Left ventricle myocardium inferior (tissue), 1 donor: ENCODE results near the gene PDILT. TPM values are rescaled to one million over a fixed set of nuclear protein-coding genes. Genes with fewer than 3 reads are reported as not detected.

Experiments
- DNase-seq: peaks from one replicate; pipeline ENCODE4 v3.0.0-alpha.2; 2020
- H3K27ac ChIP-seq: fragments of 200-600 bp; replicated peaks from 2 replicates; pipeline ENCODE4 v1.8.0; 2021
- H3K27me3 ChIP-seq: fragments of 200-600 bp; 2 replicates; pipeline ENCODE4 v1.8.0; 2021; ENCODE audit warnings: low read depth
- H3K36me3 ChIP-seq: fragments of 200-600 bp; 2 replicates; pipeline ENCODE4 v1.8.0; 2021
- H3K4me1 ChIP-seq: fragments of 200-600 bp; 2 replicates; pipeline ENCODE4 v1.8.0; 2021
- H3K4me3 ChIP-seq: fragments of 200-600 bp; 2 replicates; pipeline ENCODE4 v1.8.0; 2021; ENCODE audit warnings: mild to moderate bottlenecking, moderate library complexity
- H3K9me3 ChIP-seq: fragments of 200-600 bp; replicated peaks from 2 replicates; pipeline ENCODE4 v1.8.0; 2021
- CTCF ChIP-seq: fragments of 200-600 bp; IDR thresholded peaks from 2 replicates; pipeline ENCODE4 v1.8.0; 2021; ENCODE audit warnings: antibody characterized with exemption, mild to moderate bottlenecking, borderline replicate concordance
- intact Hi-C: fragments of 100-400 bp; cut with micrococcal nuclease; formaldehyde crosslinking; loops from one replicate; pipeline ENCODE4 v1.11.0; 2022
- total RNA-seq: library from RNA; stranded (reverse); fragmentation: NEBNext Ultra II Directional; extraction: Animal tissue kit (Norgen Biotek cat#: 25700); gene quantifications from one replicate; pipeline ENCODE4 v1.2.1, GENCODE V29; 2021
- donor health status: DM: no; HTN: yes; CAD: no; lungs with severe emphysema.

The PDILT gene
- total RNA-seq, 1 donor from 2014 or later, result not detected

GRCh38 chr16:20327444-20328041, 77.0 kb downstream of the PDILT start, which contains the start of gene GP2:
GP2 (minus strand) TSS chr16:20327513; CDS start chr16:20326431, 1,082 bp downstream.
- Histone ChIP-seq H3K27ac (no peak within 1 kb of the TSS), H3K4me1 (no peaks in the 10 kb centered on the region), H3K9me3 (no peaks in the 10 kb centered on the region), H3K4me3 (no peak within 1 kb of the TSS), H3K36me3 (no peaks in the 10 kb centered on the region), H3K27me3 (peaks cover 46% of the 10 kb centered on the region)
- no peak for TF ChIP-seq CTCF
- DNase-seq, result no peak
- intact Hi-C loops, result no loop called here

- H3K36me3 ChIP-seq, result no peaks in the 10 kb centered on the region
- no peak for TF ChIP-seq CTCF
- no peaks in the 10 kb centered on the region for H3K9me3 ChIP-seq
- no peak for DNase-seq
- intact Hi-C loops, result no loop called here
- H3K4me1 ChIP-seq, result no peaks in the 10 kb centered on the region
- H3K27ac ChIP-seq, result no peak overlapping the region
- H3K27me3 ChIP-seq, result peaks cover 38% of the 10 kb centered on the region
- H3K4me3 ChIP-seq, result no peak overlapping the region
These were observed 78.2 kb downstream of the PDILT start for GRCh38 chr16:20326321-20326720.

- no peak overlapping the region for H3K4me3 ChIP-seq
- no peak for TF ChIP-seq CTCF
- no peaks in the 10 kb centered on the region for H3K9me3 ChIP-seq
- H3K4me1 ChIP-seq, result no peaks in the 10 kb centered on the region
- no peak for DNase-seq
- H3K27me3 ChIP-seq, result peaks cover 46% of the 10 kb centered on the region
- no peaks in the 10 kb centered on the region for H3K36me3 ChIP-seq
- no peak overlapping the region for H3K27ac ChIP-seq
- intact Hi-C loops, result no loop called here
These were observed 79.5 kb downstream of the PDILT start for GRCh38 chr16:20325005-20325404.

GRCh38 chr16:20323591-20324117, 80.9 kb downstream of the PDILT start:
- Histone ChIP-seq H3K4me1 (no peaks in the 10 kb centered on the region), H3K27me3 (peaks cover 57% of the 10 kb centered on the region), H3K4me3 (no peak overlapping the region), H3K36me3 (no peaks in the 10 kb centered on the region), H3K27ac (no peak overlapping the region), H3K9me3 (no peaks in the 10 kb centered on the region)
- no peak for DNase-seq
- intact Hi-C loops, result no loop called here
- TF ChIP-seq CTCF, result no peak

GRCh38 chr16:20322696-20323095, 81.8 kb downstream of the PDILT start:
- H3K4me3 ChIP-seq, result no peak overlapping the region
- no peak for DNase-seq
- H3K36me3 ChIP-seq, result no peaks in the 10 kb centered on the region
- peaks cover 63% of the 10 kb centered on the region for H3K27me3 ChIP-seq
- H3K4me1 ChIP-seq, result no peaks in the 10 kb centered on the region
- no peak for TF ChIP-seq CTCF
- H3K9me3 ChIP-seq, result no peaks in the 10 kb centered on the region
- H3K27ac ChIP-seq, result no peak overlapping the region
- intact Hi-C loops, result no loop called here
